DOHH2 (cell line): ENCODE data around the gene RABEP1.
"Not testable (repeated sequence)": the region's sequence is repeated elsewhere in the genome, so short reads cannot be mapped to it uniquely, and the experiment has no call there.

Source experiments
- EZH2phosphoT487 ChIP-seq: fragments of 200-600 bp; sonication (generic); IDR thresholded peaks from 2 replicates; pipeline ENCODE4 v1.6.1; 2017; ENCODE audit warnings: borderline replicate concordance, mild to moderate bottlenecking, antibody characterized with exemption, low read length, moderate library complexity, mixed read lengths
- TF ChIP-seq, protein P1 (sequence below): fragments of 200-600 bp; sonication (generic); IDR thresholded peaks from one replicate; pipeline ENCODE4 v1.5.1; 2014; ENCODE audit warnings: antibody characterized with exemption, mild to moderate bottlenecking, low read depth, low read length; ENCODE audit not compliant: poor library complexity, severe bottlenecking

DNA sequence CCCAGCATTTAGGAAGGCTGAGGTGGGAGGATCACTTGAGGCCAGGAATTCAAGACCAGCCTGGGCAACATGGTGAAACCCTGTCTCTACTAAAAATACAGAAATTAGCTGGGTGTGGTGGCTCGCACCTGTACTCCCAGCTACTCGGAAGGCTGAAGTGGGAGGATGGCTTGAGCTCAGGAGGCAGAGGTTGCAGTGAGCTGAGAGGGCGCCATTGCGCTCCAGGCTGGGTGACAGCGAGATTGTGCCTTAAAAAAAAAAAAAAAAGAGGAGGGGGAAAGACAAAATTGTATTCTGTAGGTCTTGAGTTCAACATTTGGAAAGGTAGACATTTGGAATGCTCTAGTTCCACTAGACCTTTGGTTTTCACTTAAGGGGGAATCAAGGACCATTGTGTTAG, 149.2 kb downstream of the RABEP1 start:
- TF ChIP-seq, protein P1, sequence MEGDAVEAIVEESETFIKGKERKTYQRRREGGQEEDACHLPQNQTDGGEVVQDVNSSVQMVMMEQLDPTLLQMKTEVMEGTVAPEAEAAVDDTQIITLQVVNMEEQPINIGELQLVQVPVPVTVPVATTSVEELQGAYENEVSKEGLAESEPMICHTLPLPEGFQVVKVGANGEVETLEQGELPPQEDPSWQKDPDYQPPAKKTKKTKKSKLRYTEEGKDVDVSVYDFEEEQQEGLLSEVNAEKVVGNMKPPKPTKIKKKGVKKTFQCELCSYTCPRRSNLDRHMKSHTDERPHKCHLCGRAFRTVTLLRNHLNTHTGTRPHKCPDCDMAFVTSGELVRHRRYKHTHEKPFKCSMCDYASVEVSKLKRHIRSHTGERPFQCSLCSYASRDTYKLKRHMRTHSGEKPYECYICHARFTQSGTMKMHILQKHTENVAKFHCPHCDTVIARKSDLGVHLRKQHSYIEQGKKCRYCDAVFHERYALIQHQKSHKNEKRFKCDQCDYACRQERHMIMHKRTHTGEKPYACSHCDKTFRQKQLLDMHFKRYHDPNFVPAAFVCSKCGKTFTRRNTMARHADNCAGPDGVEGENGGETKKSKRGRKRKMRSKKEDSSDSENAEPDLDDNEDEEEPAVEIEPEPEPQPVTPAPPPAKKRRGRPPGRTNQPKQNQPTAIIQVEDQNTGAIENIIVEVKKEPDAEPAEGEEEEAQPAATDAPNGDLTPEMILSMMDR: peak; percentile 43
- TF ChIP-seq EZH2phosphoT487: not testable (repeated sequence)
